HG03066 (cell line): ENCODE results near the gene BBC3.
A peak's percentile ranks its signal among the peaks of the same experiment; 100 is the strongest.
"Not testable (repeated sequence)": the region's sequence is repeated elsewhere in the genome, so short reads cannot be mapped to it uniquely, and the experiment has no call there.

Experiments
- ATAC-seq: cut with Tn5 transposase; IDR thresholded peaks from one replicate; pipeline ENCODE4 v1.9.1; 2021; ENCODE audit warnings: low read depth; ENCODE audit not compliant: unreplicated experiment

The BBC3 gene

DNA sequence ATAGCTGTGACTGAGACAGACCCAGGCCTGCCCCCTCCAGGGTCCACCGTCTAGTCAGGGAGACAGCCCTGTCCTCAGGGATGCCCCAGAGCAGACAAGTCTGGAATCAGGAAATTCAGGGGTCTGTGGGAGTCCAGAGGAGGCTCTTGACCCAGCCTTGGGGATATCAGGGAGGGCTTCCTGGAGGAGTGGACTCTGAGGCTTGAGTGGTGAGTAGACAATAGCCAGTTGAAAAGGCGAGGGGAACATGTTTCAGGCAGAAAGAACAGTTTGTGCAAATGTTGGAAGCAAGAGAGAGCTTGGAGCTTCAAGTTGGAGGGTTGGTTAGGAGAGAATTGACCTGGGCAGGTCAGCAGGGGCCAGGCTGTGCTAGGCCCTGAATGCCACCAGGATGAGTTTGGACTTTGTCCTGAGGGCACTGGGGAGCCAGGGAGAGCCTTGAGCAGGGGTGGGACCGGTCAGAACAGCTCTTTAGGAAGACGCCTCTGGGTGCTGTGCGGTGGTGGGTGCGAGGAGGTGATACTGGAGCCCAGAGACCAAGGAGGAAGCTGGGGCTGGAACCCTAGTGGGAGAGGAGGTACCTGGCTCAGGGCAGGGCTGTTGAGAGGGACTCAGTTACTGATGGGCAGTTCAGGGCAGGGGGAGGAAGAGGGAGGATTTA lies 28.0 kb upstream of the BBC3 start:
- no peak for ATAC-seq

DNA sequence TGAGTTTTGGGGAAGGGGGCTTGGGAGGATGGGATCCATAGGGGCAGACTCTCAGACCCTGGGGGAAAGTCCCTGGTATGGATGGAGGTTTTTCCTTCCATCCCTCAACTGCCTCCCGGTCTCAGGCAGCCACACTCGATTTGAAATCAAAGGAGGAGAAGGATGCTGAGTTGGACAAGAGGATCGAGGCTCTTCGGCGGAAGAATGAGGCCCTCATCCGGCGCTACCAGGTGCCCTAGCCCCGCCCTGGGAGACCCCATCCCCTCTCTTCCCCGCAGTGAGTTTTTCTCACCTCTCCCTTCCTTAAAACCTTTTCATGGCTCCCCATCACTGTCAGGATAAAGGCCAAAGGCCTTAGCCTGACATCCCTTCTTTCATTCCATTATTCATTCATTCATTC lies 27.4 kb upstream of the BBC3 start:
- no peak for ATAC-seq

GRCh38 chr19:47257411-47258169 lies 26.6 kb upstream of the BBC3 start:
- ATAC-seq, result no peak

DNA sequence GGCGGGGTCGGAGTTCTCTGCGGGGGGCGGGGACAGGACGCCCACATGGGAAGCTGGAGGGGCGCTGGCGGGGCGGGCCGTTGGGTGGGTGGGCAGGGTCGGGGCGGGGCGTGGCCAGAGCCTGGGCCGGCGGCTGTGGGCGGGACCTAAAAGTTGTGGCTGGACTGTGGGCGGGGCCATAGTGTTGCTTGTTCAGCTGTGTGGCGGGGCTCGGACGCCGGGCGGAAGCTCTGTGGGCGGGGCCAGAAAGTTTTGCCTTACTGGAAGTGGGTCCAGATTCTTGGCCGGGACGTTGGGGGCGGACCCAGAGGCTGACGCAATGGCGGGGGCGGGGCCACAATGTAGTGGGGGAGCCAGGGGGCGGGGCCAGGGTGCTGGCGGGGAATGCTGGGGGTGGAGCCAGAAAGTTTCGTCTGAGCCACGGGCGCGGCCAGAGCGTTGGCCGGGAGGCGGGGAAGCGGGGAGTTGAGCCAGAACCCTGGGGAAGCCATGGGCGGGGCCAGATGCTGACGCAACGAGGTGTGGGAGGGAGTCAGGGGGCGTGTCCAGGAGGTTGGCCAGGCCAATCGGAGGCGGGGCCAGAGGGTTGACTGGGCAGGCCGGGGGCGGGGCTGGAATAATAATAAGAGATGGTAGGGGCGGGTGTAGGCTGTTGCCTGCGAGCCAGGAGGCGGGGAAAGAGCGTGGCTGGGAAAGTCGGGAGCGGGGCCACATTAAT lies 25.9 kb upstream of the BBC3 start:
- ATAC-seq, result peak; percentile 77

DNA sequence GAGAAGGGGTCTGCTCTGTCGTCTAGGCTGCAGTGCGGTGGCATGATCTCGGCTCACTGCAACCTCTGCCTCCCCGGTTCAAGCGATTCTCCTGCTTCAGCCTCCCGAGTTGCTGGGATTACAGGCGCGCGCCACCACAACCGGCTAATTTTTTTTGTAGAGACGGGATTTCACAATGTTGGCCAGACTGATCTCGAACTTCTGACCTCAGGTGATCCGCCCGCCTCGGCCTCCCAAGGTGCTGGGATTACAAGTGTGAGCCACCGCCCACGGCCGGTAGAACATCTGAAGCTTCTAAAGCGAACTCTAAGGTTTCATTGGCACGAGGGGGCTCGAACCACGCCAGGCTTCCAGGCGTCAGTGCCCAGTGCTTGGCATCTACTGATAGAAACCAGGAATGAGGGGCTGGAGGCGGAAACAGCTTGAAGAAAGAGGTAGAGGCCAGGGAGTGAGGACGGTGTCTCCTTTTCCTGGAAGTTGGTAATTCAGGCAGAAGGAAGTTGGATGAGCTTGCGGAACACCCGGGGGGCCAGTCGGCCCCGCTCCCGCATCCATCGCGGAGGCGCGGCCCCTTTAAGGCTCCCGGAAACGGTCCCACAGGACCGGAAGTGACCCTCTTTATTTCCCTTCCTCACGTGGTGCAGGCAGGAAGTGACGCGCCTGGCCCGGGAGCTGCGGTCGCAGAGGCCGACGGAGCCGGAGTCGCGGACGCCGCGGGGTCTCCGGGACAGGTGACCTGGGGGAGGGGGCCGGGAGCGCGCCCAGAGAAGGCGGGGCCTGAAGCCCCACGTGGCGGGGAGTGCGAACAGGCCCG lies 25.1 kb upstream of the BBC3 start, which contains the start of gene CCDC9:
TSS of gene CCDC9 (plus strand) at position 647 of the 814 bp plus-strand sequence. CDS start 1,876 bp downstream, outside the sequence.
- ATAC-seq, result peak; percentile 45

GRCh38 chr19:47253970-47254369 lies 23.0 kb upstream of the BBC3 start:
- no peak for ATAC-seq

DNA sequence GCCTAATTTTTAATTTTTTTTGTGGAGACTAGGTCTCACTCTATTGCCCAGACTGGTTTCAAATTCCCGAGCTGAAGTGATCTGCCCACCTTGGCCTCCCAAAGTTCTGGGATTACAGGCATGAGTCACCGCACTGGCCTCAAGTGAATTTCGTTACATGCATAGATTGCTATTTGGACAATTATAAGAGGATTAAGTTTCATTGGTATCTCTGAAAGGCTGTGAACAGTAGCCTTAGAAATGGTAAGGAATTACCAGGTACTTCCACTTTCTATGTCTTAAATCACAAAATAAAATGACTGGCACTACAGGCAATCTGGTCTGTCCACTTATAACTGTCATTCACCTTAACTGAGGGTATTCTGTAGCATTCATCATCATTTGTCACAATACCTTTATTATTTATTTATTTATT lies 22.5 kb upstream of the BBC3 start:
- ATAC-seq, result no peak

DNA sequence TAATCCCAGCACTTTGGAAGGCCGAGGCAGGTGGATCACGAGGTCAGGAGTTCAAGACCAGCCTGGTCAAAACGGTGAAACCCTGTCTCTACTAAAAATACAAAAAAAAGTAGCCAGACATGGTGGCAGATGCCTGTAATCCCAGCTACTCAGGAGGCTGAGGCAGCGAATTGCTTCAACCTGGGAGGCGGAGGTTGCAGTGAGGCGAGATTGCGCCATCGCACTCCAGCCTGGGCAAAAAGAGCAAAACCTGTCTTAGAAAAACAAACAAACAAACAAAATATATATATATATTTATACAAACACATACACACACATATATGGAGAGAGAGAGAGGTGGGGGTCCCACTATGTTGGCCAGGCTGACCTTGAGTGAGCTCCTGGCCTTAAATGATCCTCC lies 22.0 kb upstream of the BBC3 start:
- not testable (repeated sequence) for ATAC-seq

DNA sequence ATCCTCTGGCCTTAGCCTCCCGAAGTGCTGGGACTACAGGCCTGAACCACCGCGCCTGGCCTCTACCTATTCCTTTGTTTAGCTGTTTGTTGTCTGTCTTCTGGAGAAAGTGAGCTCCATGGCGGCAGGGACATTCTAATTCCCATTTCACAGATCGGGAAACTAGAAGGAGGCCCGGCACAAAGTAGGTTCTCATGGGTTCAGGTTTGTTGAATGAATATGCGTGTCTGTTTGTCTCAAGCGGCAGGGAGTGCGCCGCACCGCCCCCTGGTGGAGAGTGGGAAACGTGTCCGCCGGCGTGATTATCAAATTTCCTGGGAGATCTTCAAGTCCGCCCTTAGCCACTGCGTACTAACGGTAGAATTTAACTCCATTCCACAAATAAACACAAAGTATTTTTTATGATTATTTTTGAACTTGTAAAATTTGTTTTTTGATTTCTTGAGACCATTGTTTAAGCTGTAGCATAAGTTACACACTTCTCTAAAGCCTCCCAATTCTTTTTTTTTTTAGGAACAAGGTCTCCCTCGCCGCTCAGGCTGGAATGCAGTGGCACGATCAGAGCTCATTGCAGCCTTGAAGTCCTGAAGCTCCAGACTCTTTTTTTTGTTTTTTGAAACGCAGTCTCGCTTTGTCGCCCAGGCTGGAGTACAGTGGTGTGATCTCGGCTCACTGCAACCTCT lies 16.4 kb upstream of the BBC3 start:
- no peak for ATAC-seq

DNA sequence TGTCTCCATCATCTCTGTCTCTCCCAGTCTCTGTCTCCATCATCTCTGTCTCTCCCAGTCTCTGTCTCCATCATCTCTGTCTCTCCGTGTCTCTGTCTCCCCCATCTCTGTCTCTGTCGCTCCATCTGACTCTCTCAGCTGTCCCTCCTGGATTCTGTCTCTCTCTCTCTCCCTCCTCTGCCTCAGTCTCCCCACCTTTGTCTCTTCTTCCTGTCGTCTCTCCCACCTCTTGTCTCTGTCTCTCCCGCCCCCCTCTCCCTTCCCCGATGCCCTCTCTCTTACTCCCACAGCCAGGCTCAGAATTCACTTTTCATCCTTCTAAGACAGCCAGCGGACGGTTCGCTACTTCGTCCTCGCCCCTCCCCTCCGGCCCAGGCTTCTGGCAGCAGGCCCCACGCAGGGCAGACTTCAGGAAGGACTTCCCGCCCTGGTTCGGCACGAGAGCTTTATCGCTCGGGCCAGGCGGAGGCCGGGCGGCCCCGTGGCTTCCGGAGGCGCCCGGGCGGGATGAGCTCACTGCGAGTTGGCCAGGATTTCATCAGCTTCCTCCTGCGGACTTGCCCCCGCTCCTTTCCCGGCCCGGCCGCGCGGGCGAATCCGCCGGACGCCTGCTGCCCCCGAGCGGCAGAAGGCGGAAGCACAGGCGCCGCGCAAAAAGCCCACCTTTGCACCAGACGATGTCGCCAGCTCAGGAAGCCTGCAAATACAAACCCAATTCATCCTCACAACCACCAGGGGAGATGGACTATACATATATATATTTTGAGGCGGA lies 13.0 kb upstream of the BBC3 start:
- ATAC-seq, result no peak

- no peak for ATAC-seq
Observed at GRCh38 chr19:47243364-47243775, 12.4 kb upstream of the BBC3 start.

- no peak for ATAC-seq
Observed at GRCh38 chr19:47241919-47242577, 11.0 kb upstream of the BBC3 start.

DNA sequence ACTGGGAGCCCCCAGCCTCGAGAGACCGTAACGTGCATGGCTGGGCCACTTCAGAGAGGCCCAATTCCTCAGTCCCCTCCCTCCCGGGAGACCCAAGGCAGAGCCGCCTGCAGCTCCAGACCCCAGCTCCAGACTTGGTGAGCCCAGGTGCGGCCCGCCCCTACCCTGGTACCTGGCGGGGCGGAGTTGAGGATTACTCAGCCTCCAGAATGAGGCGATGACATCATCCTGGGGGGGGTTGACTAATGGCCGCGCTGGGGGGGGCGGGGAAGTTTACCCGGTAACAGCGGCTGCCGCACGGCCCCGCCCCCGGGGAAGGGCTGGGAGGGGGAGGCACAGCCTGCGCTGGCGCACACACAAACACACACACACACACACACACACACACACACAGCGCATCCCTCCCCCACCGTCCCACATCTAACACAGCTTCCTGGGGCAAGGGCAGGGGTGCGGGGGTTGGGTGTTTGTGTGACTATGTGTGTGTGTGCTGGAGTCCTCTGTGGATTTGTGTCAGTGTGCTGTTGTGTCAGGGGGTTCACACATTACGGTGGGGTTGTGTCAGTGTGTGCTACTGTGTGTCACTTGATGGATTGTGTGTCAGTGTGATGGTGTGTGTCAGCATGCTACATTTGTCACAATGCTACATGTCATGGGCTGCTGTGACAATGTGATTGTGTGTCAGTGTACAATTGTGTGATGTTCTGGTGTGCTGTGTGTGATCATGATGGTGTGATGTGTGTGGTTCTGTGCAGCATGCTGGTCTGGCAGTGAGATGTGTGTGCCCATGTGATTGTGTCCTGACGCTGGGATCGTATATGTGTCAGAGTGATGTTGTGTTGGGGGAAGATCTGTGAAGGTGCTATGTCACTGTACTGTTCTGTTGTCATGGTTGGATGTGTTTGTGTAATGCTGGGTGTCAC lies 10.3 kb upstream of the BBC3 start:
- ATAC-seq, result no peak

DNA sequence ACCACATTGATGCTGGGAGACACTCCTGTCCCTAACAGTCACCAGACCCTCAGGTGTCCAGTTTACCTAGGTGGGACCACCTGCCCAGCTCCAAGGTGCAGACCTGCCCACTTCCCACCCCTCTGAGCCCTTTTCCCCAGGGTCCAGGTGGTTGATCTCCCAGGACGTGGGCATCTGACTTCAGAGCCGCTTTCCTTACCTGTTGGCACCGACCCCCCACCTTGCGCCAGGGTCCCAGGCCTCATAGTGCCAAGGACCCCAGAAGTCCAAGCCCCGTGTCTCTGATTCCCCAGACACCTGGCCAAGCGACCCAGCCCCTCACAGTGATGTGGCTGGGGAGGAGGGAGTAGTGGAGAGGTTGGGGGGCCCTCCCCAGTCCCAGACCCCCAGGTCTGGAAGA lies 9.6 kb upstream of the BBC3 start:
- ATAC-seq, result no peak

DNA sequence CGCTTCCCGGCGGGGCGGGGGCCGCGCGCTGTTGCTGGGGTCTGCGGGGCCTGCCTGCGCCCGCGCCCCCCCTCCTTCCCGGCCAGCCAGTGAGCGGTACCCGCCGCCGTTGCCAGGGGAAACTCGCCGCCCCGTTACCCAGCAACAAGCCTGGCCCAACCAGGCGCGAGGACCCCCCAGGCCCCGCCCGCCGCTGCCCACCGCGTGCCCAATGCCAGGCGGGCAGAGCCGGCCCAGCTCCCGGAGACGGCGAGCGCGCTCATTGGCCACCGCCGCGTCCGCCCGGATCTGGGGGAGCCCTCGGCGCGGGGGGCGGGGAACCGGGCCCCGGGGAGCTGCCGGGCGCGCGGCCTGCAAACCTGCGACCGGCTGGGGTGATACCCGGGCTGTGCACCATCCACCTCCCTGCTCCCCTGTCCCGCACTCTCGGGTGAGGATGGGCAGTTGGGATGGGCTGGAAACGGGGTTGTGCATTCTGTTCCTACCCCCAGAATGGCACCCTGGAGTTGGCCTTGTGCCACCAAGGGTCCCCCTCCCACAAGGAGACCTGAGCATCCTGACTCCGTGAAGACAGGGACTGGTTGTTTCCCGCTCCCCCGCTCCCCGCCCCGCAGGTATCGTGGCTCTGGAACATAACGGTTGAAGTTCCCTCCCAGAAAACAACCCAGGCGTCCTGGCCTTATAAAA lies 8.8 kb upstream of the BBC3 start:
- ATAC-seq, result no peak

- ATAC-seq, result no peak
Observed at GRCh38 chr19:47239152-47239551, 8.2 kb upstream of the BBC3 start.

DNA sequence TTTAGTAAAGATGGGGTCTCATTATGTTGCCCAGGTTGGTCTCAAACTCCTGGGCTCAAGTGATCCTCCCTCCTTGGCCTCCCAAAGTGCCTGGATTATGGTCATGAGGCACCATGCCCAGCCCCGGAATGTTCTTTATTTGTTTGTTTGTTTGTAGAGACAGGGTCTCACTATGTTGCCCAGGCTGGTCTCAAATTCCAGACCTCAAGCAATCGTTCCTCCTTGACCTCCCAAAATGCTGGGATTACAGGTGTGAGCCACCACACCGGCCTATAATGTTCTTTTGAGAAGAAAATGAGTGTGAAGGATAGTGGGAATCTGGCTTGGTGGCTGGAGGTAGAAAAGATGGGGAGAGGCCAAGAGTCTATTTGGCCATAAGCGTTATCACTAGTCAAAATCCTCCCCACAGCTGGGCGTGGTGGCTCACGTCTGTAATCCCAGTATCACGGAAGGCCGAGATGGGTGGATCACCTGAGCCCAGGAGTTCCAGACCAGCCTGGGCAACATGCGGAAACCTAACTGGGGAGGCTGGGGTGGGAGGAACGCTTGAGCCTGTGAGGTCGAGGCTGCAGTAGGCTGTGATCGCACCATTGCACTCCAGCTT lies 5.2 kb upstream of the BBC3 start:
- no peak for ATAC-seq
